GM12801 (cell line): ENCODE data around the gene STXBP6.

Experiments used
- TF ChIP-seq, protein P1 (sequence below): IDR thresholded peaks from one replicate; pipeline ENCODE4 v1.5.1; 2011; ENCODE audit warnings: control low read depth; ENCODE audit not compliant: insufficient read length; ENCODE audit errors: extremely low read depth

Gene STXBP6

GRCh38 chr14:25069879-25070278 is 19.9 kb upstream of the STXBP6 start:
- TF ChIP-seq, protein P1, sequence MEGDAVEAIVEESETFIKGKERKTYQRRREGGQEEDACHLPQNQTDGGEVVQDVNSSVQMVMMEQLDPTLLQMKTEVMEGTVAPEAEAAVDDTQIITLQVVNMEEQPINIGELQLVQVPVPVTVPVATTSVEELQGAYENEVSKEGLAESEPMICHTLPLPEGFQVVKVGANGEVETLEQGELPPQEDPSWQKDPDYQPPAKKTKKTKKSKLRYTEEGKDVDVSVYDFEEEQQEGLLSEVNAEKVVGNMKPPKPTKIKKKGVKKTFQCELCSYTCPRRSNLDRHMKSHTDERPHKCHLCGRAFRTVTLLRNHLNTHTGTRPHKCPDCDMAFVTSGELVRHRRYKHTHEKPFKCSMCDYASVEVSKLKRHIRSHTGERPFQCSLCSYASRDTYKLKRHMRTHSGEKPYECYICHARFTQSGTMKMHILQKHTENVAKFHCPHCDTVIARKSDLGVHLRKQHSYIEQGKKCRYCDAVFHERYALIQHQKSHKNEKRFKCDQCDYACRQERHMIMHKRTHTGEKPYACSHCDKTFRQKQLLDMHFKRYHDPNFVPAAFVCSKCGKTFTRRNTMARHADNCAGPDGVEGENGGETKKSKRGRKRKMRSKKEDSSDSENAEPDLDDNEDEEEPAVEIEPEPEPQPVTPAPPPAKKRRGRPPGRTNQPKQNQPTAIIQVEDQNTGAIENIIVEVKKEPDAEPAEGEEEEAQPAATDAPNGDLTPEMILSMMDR = no peak

DNA sequence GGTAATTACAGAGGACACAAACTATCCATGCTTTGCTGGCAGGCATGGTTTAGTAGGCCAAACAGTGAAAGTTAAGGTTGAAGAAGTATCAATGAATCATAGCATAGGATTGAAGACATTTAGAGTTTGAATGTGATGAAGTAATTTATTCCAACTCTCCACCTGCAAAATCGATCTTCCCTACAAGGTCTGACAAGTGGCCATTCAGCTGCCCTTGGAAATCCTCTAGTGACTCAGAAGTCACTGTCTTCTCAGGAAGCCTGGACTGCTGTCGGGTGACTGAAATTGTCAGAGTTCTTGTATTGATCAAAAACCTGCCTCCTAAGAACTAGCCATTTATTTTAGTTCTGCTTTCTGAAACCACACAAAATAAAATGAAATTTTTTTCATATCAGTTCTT is 17.7 kb upstream of the STXBP6 start:
- TF ChIP-seq, protein P1 = no peak

DNA sequence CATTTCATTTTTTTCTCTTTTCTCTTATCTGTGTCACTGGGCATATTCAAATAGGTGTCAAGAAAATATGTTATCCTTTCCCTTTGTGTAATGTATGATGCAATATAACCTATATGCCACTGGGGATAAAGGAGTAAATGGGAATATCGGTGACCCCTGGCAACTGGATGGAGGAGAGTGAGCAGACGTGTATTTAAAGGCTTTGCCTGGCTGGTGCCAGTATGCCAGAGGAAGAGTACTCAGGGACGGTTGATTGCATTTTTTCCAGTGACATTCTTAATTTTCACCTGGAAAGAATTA is 12.0 kb upstream of the STXBP6 start:
- TF ChIP-seq, protein P1 = no peak

- TF ChIP-seq, protein P1 = no peak
These were observed 6.7 kb upstream of the STXBP6 start for GRCh38 chr14:25056688-25057078.

DNA sequence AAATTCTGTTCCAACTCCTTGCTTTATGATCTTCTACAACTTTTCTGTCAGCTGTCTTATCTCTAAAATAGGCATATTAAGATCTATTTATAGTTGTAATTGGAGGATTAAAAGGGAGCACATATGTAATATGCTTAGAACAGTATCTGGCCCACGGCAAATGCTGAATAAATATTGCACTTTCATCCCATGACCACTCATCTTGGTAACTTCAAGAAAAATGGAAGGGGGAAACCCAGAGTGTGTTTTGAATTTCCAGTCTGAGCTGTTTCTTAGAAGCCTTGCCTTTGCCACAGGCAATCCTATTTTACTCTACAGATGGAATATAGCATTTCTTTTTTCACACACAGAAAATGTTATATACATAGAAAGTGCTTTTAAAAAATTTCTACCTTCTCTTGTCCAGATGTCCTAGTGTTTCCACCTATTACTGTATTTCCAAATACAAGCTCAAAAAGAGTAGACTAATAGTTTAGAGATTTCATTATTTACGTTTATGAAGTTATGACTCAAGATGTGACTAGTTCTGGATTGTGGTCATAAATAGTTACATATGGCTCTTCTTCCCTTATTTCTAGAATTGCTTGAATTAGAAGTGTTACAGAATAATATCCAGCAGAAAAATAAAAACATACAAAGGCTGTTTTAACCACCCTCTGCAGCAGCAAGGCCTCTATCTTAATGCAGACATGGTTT is 6.2 kb upstream of the STXBP6 start:
- TF ChIP-seq, protein P1 = no peak

GRCh38 chr14:25055005-25055404 is 5.1 kb upstream of the STXBP6 start:
- TF ChIP-seq, protein P1 = no peak

- TF ChIP-seq, protein P1 = no peak
These were observed 3.6 kb upstream of the STXBP6 start for GRCh38 chr14:25053585-25053984.
